Measurements from ENCODE around the gene EBF3.
A peak's percentile ranks its signal among the peaks of the same experiment; 100 is the strongest.
"Not testable (repeated sequence)": the region's sequence is repeated elsewhere in the genome, so short reads cannot be mapped to it uniquely, and the experiment has no call there.

The EBF3 gene

DNA sequence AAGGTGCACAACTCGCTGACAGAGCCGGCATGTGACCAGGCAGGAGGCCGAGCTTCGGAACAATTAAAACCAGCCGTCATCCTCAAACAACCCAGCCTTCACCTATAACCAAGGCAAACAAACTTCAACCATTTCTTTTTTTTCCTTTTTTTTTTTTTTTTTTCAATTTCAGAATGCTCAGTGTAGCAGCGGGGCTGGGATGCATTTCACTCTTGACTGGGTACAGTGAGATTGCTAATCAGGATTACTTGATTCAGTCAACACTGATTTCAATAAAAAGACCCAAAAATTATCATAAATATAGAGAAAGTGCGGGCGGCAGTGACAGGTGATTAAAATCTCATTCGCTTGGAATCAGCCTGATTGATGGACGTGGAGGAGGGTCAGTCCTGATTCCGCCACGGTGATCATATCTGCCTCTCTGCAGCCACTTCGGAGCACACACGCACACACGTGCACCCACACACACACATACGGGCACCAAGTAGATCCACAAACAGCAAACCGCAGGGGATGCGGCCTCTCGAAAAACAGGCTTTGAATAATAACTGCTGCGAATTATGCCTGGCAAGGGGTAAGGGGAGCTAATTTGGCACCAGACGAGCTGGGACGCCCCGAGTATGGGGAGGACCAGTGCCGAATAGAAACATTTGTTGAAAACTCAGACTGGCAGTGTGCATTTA lies 31.2 kb downstream of the EBF3 start:
- H3K27me3 Mint-ChIP-seq, result peaks cover 2% of the 10 kb centered on the region
- H3K36me3 Mint-ChIP-seq, result no peaks in the 10 kb centered on the region

DNA sequence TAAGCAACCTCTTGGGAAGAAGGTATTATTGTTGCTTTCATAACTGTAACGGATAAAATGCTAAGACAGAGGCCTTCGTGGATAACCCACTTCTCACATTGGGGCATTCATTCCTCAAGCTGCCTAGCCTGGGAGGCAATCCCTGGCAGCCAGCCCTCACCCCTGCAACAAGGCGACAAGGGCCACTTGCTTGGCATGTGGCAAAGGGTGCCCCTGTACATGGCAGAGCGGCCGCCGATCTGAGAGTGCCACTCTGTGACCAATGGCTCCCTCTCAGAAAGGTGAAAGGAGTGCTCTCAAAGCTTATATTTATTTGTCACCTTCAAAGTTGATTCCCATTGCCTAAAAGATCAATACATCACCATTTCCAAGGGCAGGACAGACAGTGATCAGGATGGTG lies 31.9 kb downstream of the EBF3 start:
- Mint-ChIP-seq H3K4me1 (no peaks in the 10 kb centered on the region), H3K9me3 (no peaks in the 10 kb centered on the region), H3K27me3 (peaks cover 2% of the 10 kb centered on the region), H3K4me3 (no peak overlapping the region), H3K36me3 (no peaks in the 10 kb centered on the region), H3K27ac (no peak overlapping the region)

More for the DNA sequence above, 31.2 kb downstream of the EBF3 start:
- H3K4me3 Mint-ChIP-seq, result no peak overlapping the region
- H3K27ac Mint-ChIP-seq, result no peak overlapping the region
- no peaks in the 10 kb centered on the region for H3K9me3 Mint-ChIP-seq
- H3K4me1 Mint-ChIP-seq, result no peaks in the 10 kb centered on the region

GRCh38 chr10:129929343-129930292 lies 34.5 kb downstream of the EBF3 start:
- no peaks in the 10 kb centered on the region for H3K36me3 Mint-ChIP-seq
- H3K4me1 Mint-ChIP-seq, result no peaks in the 10 kb centered on the region
- no peaks in the 10 kb centered on the region for H3K9me3 Mint-ChIP-seq
- no peak overlapping the region for H3K27ac Mint-ChIP-seq
- H3K4me3 Mint-ChIP-seq, result no peak overlapping the region
- peaks cover 3% of the 10 kb centered on the region for H3K27me3 Mint-ChIP-seq

- no peaks in the 10 kb centered on the region for H3K4me1 Mint-ChIP-seq
These were observed 36.5 kb downstream of the EBF3 start for GRCh38 chr10:129927351-129928120.

DNA sequence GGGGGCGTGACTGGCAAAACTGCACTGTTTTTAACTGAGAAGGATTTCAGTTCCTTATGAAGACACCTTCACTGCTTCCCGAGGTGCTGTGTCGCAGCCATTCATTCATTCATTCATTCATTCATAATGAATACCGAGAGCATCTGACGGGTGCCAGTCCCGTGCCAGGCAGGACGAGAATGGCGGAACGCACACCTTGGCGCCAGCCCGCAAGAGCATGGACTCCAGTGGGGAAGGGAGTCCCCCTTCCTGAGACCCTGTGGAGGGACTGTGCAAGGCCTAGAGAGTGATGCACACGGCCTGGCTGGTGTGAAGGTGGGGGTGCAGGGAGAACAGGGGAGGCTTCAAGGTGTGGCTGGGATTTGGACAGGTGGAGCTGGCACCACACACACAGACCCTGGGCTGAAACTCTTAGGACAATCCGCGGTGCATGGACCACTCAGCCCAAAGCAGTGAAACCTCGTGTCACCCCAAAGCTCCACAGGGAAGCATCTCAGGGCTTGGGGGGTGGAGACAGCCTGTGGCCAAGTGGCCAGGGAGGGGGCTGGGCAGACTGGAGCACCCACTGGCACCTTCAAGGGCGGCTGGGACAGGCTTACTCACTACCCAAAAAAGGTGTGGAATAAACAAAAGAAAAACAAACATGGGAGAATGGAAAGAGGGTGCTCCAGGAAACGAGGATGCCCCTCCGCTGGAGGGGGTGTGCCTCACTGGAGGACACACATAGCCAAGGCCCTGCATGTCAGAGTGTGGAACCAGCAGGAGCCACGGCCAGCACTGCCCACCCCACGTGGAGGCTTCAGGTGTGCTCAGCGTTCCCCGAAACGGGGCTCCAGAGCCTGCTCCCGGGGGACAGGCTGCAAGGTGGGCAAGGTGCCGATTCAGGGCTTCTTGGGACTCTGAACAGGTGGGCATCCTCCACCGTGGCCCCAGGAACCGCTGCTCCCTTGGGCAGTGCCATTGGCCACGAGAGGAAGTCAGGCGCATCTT lies 37.7 kb downstream of the EBF3 start:
- H3K27ac Mint-ChIP-seq, result no peak overlapping the region
- H3K4me1 Mint-ChIP-seq, result no peaks in the 10 kb centered on the region
- H3K4me3 Mint-ChIP-seq, result no peak overlapping the region
- no peaks in the 10 kb centered on the region for H3K36me3 Mint-ChIP-seq
- peaks cover 3% of the 10 kb centered on the region for H3K27me3 Mint-ChIP-seq
- no peaks in the 10 kb centered on the region for H3K9me3 Mint-ChIP-seq

More at GRCh38 chr10:129927351-129928120, 36.5 kb downstream of the EBF3 start:
- Mint-ChIP-seq H3K9me3 (no peaks in the 10 kb centered on the region), H3K27ac (no peak overlapping the region), H3K36me3 (no peaks in the 10 kb centered on the region), H3K4me3 (no peak overlapping the region), H3K27me3 (peaks cover 3% of the 10 kb centered on the region)

GRCh38 chr10:129924375-129925085 lies 39.5 kb downstream of the EBF3 start:
- no peak overlapping the region for H3K27ac Mint-ChIP-seq
- no peaks in the 10 kb centered on the region for H3K9me3 Mint-ChIP-seq
- H3K27me3 Mint-ChIP-seq, result peaks cover 3% of the 10 kb centered on the region
- no peaks in the 10 kb centered on the region for H3K4me1 Mint-ChIP-seq
- no peak overlapping the region for H3K4me3 Mint-ChIP-seq
- H3K36me3 Mint-ChIP-seq, result no peaks in the 10 kb centered on the region

GRCh38 chr10:129922598-129923123 lies 41.4 kb downstream of the EBF3 start:
- no peaks in the 10 kb centered on the region for H3K36me3 Mint-ChIP-seq

DNA sequence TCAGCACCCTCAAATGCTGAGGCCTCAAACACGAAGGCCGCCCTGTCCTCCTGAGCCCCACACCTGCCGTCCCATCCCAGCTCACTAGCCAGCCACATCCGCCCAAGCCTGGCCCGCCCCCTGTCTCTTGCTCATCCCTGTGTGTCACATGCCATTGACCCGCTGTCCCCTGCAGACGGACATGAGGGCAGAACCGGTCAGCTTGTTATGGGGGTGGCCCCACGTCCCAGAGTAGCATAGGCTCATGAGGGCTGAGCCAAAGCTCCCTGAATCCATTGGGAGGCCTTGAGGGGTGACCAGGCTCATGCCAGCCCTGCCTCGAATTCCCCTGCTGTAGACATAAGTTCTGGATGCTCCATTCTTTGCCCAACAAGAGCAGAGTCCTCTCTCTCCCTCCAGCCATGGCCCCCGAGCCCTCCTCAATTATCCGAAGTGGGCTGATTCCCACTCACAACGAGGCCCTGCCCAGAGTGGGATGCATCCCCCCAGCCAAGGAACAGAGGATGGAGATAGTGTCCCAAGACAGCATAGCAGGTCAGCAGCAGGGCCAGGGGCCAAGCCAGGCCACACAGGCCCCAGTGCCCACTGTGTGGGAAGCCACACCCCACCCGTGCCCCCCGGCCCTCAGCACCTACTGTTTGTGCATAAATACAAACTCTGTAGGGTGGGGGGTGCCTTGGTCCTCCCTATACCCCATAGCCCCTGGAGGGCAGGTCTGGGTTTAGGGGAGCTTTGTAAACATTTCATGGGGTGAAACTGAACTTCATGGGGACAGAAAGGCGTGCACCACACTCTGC lies 42.1 kb downstream of the EBF3 start:
- no peaks in the 10 kb centered on the region for H3K4me1 Mint-ChIP-seq
- H3K4me3 Mint-ChIP-seq, result no peak overlapping the region
- no peaks in the 10 kb centered on the region for H3K36me3 Mint-ChIP-seq
- H3K9me3 Mint-ChIP-seq, result no peaks in the 10 kb centered on the region
- H3K27ac Mint-ChIP-seq, result no peak overlapping the region
- peaks cover 2% of the 10 kb centered on the region for H3K27me3 Mint-ChIP-seq

More at GRCh38 chr10:129922598-129923123, 41.4 kb downstream of the EBF3 start:
- Mint-ChIP-seq H3K27ac (no peak overlapping the region), H3K4me1 (no peaks in the 10 kb centered on the region), H3K4me3 (no peak overlapping the region), H3K9me3 (no peaks in the 10 kb centered on the region), H3K27me3 (peaks cover 3% of the 10 kb centered on the region)

DNA sequence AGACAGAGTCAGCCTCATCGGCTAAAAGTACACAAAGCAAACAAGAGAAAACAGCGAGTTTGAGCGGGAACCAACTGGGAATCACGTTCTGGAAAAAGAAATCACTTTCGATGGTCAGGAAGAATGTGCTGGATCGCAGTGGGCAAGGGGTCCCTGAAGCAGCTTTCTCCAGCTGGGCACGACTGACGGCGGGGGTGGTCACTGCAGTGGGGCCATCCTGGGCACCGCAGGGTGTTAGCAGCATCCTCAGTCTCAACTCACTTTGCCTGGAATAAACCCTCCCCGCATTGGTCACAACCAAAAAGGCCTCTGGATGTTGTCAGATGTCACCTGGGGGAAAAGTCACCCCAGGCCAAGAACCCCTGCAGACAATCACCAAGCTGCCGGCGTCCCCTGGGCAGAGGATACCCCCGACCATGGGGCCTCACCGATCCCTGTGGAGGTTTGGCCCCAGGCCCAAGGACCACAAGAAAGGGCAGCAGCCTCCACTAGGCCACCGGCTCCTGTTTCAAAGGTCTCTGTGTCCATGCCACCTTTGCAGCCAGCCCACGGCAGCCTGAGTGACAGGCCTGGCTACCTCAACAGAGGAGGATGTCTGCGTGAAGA lies 42.9 kb downstream of the EBF3 start:
- H3K4me3 Mint-ChIP-seq, result no peak overlapping the region
- H3K9me3 Mint-ChIP-seq, result no peaks in the 10 kb centered on the region
- no peak overlapping the region for H3K27ac Mint-ChIP-seq
- H3K4me1 Mint-ChIP-seq, result no peaks in the 10 kb centered on the region
- H3K36me3 Mint-ChIP-seq, result no peaks in the 10 kb centered on the region
- peaks cover 2% of the 10 kb centered on the region for H3K27me3 Mint-ChIP-seq

DNA sequence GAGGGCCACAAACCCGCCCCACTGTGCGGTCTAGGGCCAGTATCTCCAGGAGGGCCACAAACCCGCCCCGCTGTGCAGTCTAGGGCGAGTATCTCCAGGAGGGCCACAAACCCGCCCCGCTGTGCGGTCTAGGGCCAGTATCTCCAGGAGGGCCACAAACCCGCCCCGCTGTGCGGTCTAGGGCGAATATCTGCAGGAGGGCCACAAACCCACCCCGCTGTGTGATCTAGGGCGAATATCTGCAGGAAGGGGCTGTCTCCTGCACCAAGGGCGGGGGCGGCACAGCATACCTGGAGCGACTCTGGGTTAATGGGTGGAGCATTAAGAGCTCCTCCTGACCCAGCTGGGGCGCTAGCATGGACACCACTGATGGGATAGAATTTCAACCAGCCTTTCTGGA lies 43.9 kb downstream of the EBF3 start:
- not testable (repeated sequence) for H3K27me3 Mint-ChIP-seq, H3K9me3 Mint-ChIP-seq, H3K4me1 Mint-ChIP-seq, H3K36me3 Mint-ChIP-seq, H3K27ac Mint-ChIP-seq, H3K4me3 Mint-ChIP-seq

GRCh38 chr10:129919358-129919757 lies 44.7 kb downstream of the EBF3 start:
- Mint-ChIP-seq H3K27me3 (no peaks in the 10 kb centered on the region), H3K4me1 (no peaks in the 10 kb centered on the region)

GRCh38 chr10:129918836-129919235 lies 45.2 kb downstream of the EBF3 start:
- Mint-ChIP-seq H3K4me1 (no peaks in the 10 kb centered on the region), H3K27ac (peak overlapping the region; percentile 55), H3K9me3 (no peaks in the 10 kb centered on the region), H3K27me3 (no peaks in the 10 kb centered on the region), H3K4me3 (no peak overlapping the region), H3K36me3 (no peaks in the 10 kb centered on the region)

More at GRCh38 chr10:129919358-129919757, 44.7 kb downstream of the EBF3 start:
- Mint-ChIP-seq H3K4me3 (no peak overlapping the region), H3K36me3 (no peaks in the 10 kb centered on the region), H3K27ac (peak overlapping the region; percentile 55), H3K9me3 (no peaks in the 10 kb centered on the region)

GRCh38 chr10:129918401-129918800 lies 45.7 kb downstream of the EBF3 start:
- Mint-ChIP-seq H3K36me3 (no peaks in the 10 kb centered on the region), H3K27ac (no peak overlapping the region), H3K4me3 (no peak overlapping the region), H3K4me1 (no peaks in the 10 kb centered on the region), H3K9me3 (no peaks in the 10 kb centered on the region), H3K27me3 (no peaks in the 10 kb centered on the region)

Measured in activated naive CD4-positive, alpha-beta T cell treated with anti-CD3 and anti-CD28 coated beads, Interleukin-2, amount 50 U/mL, for 24 hours (primary cell).